Inflammatory macrophage treated with lipopolysaccharide for 1 hour (primary cell): Measurements from ENCODE around the gene CCDC3.
"Not testable (repeated sequence)": the region's sequence is repeated elsewhere in the genome, so short reads cannot be mapped to it uniquely, and the experiment has no call there.

Source experiments
- DNase-seq, 2 donors: peaks; one replicate each; pipeline ENCODE4 v3.0.0-alpha.2; 2020 to 2022

CCDC3 gene

DNA sequence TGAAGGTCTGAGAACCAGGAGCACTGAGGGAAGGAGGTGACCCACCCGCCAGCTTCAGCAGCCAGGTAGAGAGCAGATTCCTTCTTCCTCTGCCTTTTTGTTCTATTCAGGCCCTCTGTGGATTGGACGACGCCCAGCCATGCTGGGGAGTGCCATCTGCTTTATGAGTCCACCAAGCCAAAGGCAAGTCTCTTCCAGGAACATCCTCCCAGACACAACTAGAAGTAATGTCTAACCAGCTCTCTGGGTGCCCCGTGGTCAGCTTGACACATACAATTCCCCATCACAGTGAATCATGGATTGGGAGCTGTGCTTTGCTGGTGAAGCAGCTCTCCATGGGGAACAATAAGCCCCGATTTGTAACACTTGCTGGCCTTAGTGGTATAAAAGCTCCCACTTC, 125.2 kb downstream of the CCDC3 start:
- DNase-seq = no peak

DNA sequence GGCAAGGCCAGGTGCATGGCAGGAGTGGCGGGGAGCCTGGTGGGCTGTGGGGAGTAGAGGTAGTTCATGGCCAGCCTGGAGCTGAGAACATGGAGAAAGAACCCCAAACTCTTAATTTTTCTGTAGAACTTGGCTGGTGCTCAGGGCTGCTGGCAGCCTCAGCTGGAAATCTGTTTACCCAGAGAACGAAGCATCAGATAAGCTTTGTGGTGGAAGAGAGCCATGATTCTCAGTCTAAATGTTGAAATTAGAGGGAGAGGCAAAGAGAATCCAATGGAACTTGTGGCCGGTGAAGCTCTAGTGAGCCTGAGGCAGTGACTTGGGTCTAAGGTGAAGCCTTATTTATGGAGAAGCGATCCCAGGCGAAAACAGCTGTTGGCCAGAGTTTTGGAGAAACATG, 126.4 kb downstream of the CCDC3 start:
- no peak for DNase-seq

DNA sequence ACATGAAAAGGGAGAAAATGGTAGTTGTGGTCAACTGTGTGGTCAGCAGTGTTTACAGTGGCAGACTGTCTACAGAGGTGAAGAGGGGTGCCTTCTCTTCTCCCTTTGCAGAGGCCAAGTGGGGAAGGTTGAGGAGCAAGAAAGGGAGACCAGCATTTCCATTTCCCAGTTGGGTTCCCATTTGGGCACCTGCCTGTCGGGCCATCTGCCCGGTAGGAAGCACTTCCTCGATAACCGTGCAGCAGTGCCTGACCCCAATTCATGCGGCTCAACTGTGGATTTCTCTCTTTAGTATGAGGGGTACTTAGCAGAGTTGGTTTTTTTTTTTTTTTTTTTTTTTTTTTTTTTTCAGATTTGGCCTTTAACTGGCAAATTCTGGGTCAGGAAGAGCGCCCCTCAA, 127.0 kb downstream of the CCDC3 start:
- no peak for DNase-seq

DNA sequence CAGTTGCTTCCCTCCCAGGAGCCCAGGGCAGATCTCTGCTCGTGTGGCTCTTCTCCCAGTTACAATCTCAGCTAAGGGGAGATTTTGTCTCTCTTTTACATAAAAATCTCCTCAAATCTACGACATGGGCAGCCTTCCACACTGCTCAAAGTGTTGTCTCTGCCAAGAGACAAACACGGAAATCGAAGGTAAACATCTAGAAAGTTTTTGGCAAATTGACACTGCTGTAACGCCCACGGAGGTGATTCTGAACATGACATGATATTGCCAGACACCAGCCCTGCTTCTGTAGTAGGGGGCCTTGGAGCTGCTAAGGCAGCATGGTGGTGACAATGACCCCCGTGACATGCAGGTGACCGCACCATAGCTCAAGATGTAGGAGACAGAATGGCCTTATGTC, 128.3 kb downstream of the CCDC3 start:
- no peak for DNase-seq

DNA sequence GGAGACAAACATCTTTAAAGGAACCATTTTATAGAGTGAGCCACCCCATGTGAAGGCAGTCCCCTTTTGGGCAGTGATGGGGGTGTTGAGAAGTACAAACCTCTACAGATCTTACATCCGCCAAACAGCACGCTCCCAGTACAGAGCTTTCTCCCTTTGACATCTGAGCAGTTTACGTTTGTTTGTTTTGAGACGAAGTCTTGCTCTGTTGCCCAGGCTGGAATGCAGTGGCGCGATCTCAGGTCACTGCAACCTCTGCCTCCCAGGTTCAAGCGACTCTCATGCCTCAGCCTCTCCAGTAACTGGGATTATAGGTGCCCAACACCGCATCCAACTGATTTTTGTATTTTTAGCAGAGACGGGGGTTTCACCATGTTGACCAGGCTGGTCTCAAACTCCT, 128.9 kb downstream of the CCDC3 start:
- no peak for DNase-seq

DNA sequence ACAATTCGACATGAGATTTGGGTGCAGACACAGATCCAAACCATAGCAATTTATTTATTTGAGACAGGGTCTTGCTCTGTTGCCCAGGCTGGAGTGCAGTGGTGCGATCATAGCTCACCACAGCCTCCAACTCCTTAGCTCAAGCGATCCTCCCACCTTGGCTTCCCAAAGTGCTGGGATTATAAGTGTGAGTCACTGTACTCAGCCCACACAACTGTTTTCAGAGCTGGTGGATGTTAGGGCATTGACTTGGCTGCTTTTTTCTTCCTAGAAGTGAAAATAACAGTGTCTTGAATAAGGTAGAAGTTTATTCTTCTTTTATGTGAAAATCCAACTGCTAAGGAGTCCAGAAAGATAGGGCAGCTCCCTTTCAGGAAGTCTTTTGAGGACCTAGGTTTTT, 132.1 kb downstream of the CCDC3 start:
- no peak for DNase-seq

DNA sequence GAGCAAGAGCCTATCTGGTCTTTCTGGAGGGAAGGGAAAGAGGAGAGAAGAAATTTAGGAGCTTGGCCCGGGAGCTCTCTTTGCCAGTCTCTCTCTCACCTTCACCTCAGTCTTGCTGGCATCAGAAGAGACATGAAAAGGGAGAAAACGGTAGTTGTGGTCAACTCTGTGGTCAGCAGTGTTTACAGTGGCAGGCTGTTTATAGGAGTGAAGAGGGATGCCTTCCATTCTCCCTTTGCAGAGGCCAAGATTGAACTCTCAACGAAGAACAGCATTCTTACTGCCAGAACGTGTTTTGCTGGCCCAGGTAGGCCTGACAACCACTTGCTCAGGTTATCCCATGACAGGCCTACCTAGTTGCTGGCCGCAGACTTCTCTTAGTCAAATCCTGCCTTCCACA, 133.3 kb downstream of the CCDC3 start:
- no peak for DNase-seq

DNA sequence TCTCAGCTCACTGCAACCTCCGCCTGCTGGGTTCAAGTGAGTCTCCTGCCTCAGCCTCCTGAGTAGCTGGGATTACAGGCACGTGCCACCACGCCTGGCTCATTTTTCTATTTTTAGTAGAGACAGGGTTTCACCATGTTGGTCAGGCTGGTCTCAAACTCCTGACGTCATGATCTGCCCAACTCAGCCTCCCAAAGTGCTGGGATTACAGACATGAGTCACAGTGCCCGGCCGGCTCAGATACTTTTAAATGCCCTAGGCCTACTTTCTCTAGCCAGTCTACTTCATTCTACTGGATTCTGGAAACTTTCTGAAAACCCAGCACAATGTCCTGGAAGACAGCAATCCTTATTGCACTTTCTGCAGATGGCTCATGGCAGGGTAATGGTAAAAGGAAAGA, 136.0 kb downstream of the CCDC3 start:
- DNase-seq = not testable (repeated sequence)

DNA sequence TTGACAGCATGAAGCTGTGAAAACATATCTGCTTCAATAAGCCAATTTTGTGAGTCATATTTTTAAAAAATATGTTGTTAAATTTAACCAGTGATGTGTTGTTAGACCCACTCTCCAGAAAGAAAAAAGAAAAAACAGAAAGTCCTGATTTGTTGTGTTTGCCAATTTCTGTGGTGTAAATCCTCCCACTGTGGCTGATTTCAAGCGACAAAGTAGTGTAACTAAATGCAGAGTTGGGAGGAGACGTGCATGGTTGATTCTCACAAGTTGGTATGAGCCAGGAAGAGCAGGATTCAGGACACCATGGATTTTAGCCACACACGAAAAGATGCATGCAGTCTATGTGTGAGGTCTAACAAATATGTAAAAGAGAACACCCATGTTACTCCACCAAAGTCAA, 139.1 kb downstream of the CCDC3 start:
- DNase-seq = no peak

DNA sequence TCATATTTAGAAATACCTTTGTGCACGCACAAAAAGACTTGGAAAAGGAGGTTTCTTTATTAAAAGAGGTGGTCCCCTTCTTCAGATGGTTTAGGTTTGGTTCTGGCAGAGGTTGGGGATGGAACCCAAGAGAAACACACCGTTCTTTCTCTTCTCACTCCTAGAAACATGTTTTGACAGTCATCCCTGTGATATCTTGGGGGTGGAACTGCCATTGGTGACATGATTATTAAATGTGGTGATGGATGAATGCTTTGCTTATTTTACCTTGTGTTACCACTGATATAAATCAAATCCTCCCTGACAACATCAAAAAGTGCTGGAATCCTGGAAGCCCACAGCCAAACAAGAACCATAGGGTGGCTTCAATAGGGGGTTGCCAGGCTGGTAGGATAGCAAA, 146.5 kb downstream of the CCDC3 start:
- no peak for DNase-seq

DNA sequence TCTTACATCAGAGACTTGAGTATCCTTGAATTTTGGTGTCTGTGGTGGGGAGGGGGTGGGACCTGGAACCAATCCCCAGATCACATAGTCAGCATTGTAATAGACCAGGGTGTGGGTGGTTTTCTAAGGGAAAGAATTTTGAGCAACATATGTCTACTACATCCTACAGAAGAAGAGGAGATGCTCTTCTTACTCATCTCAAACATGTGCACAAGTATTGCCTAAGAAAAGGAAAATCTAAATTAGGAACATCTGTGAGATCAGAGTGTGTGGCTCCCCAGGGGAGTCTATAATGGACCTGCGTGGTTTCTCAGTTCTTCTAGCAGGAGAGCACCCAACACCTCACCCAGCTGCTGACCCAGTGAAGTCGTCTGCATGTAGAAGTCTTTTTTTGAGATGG, 148.8 kb downstream of the CCDC3 start:
- no peak for DNase-seq

DNA sequence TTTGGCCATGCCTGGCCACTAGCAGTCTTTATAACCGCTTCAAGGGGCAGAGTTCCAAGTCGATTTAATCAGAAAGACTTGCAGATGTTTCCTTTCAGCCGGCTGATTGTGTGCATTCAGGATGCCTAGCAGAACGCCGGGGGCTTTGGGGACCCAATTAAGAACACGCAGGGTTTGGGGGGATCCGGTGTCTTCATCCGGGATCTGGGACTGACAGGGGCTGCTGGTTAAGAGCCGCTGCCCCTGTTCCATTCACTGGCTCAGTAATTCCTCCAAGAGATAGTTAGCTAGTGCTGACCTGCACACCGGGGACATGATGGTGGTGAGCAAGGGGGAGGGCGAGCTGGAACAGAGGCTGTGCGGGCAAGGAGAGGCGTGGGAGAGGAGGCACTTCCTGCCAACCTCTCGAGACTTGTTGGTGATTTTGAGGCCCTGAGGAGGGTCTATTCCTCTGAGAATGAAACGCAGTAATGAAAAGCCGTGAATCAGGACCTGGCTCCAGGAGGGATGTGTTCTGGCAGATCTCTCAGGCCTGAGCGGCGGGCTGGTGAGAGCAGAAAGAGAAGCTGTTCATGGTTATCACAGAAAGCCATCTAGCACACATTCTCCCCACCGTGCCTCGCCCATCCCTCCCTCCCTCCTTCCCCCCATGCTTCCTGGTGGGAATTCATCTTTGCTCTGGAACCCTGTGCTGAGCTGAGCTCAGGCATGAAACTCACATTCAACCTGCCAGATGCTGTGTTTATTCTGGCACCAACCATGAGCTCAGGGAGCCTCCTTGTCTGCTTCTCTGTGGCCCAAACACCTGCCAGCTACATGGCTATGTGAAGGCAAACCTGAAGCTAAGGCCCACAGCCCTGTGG, 152.0 kb downstream of the CCDC3 start:
- no peak for DNase-seq

DNA sequence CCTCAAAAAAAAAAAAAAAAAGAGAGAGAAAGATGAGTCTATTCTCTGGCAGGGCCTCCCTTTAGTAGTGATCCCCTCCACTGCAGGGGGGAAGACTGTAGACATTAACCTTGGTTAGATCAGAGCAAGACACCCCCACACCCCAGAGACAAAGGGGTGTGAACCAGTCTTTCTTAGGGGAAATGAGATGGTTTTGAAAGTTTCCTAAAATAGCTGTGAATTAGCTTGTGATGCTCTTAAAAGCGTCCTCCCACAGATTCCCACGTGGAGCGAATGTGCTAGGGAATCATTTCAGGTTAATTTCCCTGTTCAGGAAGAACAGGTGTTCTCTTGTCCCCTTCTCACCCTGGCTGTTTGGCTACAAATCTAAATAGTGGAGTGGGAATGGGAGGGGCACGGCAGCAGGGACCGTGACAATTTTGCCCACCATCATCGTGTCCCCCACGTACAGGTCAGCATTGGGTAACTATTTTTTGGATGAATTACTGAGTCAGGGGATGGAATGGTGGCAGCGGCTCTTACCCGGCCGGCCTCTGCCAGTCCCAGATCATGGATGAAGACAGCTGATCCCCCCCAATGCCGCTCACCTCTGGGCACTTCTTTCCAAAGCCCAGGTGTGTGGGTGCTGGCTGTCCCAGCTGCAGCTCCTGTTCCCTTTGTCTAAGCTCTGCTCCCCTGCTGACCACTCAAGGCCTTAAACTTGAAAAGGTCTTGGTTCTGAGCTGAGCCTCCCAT, 152.9 kb downstream of the CCDC3 start:
- DNase-seq = no peak

DNA sequence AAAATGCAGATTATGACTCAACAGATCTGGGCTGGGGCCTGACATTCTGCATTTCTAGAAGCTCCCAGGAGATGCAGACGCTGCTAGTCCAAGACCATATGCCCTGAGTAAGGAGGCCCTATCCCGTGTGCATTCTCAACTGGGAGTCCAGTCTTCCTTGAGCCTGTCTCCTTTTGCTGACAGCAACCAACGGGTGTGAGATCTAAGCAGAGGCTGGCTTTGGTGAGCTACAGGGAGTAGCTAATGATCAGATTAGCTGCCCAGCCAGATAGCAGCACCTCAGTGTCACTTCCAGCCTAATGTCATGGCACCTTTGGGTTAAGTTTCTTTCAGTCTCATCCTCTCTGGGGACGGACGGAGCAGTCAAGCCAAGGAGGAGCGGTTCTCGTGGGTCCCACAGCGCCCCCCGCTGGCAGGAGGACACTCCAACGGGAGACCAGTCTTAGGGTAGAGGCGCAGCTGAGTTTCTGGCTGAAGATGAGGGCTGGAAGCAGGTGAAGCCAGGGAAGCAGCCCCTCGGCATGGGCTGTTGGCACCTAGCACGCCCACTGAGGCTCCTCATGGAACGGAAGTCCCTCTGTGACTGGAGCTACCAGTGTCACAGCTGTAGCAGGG, 154.0 kb downstream of the CCDC3 start:
- no peak for DNase-seq

DNA sequence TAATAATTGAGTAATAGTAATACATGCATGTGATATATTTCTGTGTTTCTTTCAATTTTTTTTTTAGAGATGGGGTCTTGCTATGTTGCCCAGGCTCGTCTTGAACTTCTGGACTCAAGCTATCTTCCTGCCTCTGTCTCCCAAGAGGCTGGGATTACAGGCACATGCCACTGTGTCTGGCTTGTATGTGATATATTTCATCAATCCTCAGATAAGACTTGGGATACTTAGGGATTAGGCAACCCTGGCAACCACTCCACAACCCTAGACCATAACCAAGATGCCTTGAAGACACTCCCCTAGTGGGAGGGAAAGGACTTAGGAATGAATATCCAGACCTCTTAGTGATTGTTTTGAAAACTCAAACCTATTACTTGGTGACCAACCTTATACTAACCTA, 154.8 kb downstream of the CCDC3 start:
- DNase-seq = no peak
